GM13977 (cell line): ENCODE results near the gene AKNAD1.
A peak's percentile ranks its signal among the peaks of the same experiment; 100 is the strongest.

Experiments used
- DNase-seq: peaks from one replicate; pipeline ENCODE4 v3.0.0; 2012; ENCODE audit warnings: low spot score
- in situ Hi-C: fragments of 300-500 bp; cut with MboI; formaldehyde crosslinking; loops from one replicate; pipeline ENCODE4 v1.12.0; 2022; ENCODE audit warnings: low sequenced_read_pairs, low pct_unique_long_range_greater_than_20kb, mixed read lengths, inconsistent platforms; ENCODE audit not compliant: unreplicated experiment
- TF ChIP-seq, protein P1 (sequence below): IDR thresholded peaks from 2 replicates; pipeline ENCODE4 v1.5.1; 2012; ENCODE audit warnings: mild to moderate bottlenecking, control low read depth; ENCODE audit not compliant: insufficient read depth; ENCODE audit errors: extremely low read depth, missing control alignments

The AKNAD1 gene, protein sequence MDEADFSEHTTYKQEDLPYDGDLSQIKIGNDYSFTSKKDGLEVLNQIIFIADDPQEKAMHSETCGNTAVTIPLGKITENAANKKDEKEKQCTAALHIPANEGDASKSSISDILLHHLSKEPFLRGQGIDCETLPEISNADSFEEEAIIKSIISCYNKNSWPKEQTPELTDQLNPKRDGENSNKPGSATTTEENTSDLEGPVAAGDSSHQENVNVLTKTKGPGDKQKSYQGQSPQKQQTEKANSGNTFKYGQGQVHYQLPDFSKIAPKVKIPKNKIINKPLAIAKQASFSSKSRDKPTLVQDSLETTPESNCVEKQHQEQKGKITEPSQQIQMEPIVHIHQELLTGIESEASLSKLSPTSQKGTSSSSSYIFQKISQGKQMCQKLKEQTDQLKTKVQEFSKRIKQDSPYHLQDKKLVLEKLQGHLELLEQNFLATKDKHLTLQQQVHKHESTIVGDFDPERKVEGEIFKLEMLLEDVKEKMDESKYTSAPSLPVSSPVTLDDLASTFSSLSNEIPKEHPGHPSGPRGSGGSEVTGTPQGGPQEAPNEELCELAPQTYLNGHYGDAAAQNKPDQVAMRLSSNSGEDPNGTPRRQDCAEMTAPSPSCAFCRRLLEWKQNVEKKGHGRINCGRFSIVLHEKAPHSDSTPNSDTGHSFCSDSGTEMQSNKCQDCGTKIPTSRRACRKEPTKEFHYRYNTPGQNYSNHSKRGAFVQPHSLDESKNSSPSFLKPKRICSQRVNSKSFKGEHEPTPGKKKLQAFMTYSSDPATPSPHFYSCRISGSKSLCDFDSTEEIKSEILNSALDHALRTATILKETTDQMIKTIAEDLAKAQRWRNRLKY

DNA sequence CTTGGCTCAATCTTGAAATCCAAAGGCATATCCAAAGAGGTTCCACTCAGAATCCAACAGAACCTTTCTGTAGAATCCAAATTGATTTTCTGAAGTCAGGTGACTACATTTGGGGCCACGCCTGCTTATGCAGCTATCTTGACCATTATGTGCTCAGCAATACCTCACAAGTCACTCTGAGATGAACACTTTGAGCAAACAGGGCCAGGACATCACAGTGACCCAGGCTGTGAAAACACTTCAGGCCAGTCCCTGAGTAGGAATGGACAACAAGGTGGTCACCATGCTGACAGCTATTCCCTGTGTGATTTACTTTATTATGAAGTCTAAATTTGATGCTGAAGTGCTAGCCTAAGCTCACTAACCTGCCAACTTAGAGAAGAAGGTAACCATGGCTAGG, at the start of gene AKNAD1:
Gene AKNAD1 (minus strand): TSS at position 101 of the 400 bp plus-strand sequence. CDS start 4,430 bp downstream, outside the sequence.
- in situ Hi-C loops, result no loop called here
- TF ChIP-seq, protein P1, sequence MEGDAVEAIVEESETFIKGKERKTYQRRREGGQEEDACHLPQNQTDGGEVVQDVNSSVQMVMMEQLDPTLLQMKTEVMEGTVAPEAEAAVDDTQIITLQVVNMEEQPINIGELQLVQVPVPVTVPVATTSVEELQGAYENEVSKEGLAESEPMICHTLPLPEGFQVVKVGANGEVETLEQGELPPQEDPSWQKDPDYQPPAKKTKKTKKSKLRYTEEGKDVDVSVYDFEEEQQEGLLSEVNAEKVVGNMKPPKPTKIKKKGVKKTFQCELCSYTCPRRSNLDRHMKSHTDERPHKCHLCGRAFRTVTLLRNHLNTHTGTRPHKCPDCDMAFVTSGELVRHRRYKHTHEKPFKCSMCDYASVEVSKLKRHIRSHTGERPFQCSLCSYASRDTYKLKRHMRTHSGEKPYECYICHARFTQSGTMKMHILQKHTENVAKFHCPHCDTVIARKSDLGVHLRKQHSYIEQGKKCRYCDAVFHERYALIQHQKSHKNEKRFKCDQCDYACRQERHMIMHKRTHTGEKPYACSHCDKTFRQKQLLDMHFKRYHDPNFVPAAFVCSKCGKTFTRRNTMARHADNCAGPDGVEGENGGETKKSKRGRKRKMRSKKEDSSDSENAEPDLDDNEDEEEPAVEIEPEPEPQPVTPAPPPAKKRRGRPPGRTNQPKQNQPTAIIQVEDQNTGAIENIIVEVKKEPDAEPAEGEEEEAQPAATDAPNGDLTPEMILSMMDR, result no peak
- DNase-seq, result no peak

DNA sequence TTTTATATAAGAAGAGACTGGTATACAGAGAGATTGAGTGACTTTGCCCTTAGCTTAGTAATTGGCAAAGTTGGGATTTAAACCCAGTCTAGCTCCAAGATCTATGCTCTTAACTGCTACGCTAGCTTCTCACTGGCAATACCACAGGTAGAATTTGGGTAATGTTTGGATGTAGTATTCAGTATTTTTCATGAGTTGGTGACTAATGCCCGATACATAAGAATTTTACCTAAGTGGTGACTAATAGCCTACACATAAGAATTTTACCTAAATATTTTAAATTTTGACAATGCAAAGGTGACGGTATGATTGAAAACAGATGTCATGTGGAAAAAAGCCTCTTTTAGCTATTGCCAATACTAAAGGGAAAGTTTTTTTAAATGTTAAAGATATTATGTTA, 44.2 kb upstream of the AKNAD1 start:
- DNase-seq, result no peak
- TF ChIP-seq, protein P1, result no peak
- in situ Hi-C loops, result no loop called here

DNA sequence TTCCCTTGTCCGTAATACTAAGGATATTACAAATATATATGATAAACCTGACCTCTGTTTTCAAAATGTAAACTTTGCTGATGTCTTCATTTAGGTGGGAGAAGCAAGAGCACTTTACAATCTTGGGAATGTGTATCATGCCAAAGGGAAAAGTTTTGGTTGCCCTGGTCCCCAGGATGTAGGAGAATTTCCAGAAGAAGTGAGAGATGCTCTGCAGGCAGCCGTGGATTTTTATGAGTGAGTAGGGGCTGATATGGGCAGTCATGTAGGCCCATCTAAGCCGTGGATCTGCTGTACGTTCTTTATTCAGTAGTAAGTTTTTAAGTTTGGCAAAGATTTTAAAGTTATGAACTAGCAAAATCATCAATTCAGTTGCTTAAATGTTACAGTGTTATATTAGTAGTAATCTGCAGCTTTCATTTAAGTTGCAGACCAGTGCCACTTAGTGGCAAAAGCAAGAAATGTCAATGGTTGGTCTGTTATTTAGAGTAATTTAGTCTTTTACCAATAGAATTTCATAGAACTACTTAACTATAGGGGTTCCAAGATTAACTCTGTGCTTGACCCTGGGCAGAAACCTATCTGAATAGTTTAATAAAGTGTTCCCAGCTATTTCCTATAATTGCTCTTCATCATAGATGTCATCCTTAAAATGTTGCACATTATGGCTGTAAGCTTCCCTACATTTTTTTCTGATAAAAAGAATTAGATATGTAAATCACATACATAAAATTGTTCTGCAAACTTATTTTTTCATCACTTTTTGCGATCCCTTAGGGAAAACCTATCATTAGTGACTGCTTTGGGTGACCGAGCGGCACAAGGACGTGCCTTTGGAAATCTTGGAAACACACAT, 41.2 kb upstream of the AKNAD1 start:
- DNase-seq, result peak; percentile 52
- TF ChIP-seq, protein P1, result peak; percentile 71
- in situ Hi-C loops, result no loop called here

DNA sequence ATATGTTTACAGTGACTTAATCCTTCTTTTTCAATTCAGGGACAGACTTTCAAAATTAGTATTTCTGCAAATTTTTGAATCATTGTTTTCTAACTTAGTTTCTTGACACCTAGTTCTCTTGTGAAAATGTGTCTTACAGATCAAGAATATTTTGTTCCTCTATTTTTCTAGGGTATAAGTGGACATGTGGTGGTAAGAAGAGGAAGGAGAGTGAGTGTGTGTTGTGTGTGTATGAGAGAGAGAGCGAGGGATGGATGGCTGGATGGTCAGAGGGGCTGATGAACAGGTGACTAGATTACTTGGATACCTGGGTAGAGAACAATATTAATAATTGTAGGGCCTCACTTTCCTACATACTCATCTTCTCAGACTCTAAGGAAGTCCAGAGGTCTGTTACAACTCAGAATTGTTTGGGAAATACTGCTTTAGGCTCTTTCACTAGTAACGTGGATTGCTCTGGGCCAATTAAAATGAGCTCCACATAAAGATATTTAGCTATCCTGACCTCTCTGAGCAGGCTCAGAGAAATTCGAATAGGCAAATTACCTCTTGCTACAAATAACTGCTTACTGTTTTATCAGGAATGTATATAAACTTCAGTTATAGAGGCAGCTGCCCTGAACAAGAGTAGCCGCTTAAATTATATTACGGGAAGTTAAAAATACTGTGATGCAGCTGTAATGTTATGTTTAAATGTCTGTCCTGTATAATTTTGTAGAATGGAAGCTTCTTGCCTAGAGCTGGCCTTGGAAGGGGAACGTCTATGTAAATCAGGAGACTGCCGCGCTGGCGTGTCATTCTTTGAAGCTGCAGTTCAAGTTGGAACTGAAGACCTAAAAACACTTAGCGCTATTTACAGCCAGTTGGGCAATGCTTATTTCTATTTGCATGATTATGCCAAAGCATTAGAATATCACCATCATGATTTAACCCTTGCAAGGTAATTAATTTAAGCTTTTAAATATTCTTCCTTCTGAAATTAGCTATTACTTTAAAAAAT, 39.6 kb upstream of the AKNAD1 start:
- TF ChIP-seq, protein P1, result no peak
- in situ Hi-C loops, result no loop called here
- DNase-seq, result no peak

DNA sequence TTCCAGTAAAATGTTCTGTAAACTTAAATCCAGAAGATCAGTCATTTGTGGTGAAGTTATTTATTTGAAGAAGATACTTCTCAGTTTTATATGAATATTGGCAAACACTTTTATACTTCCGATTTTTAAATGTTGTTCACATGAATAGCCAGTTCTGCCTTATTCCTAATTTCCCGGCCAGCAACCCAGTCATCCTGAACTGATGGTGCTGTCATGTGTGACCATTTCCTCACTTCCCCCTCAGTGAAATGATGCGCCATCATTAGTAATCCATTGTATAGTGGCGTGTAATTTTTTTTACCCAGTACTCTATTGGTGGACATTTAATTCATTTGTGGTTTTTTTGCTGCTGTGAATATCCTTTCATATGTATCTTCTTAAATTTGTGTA, 36.2 kb upstream of the AKNAD1 start:
- in situ Hi-C loops, result no loop called here
- TF ChIP-seq, protein P1, result no peak
- DNase-seq, result no peak
